IPS-18a (cell line): ENCODE results near the gene FGF12.

Experiments
- H3K27ac ChIP-seq: one replicate; pipeline ENCODE4 v1.5.1; 2013; ENCODE audit warnings: low read length
- H3K27me3 ChIP-seq: one replicate; pipeline ENCODE4 v1.6.1; 2013; ENCODE audit warnings: mild to moderate bottlenecking, low read length; ENCODE audit not compliant: control insufficient read depth, insufficient read depth
- H3K36me3 ChIP-seq: one replicate; pipeline ENCODE4 v1.6.1; 2013; ENCODE audit warnings: low read depth, low read length; ENCODE audit not compliant: control insufficient read depth
- H3K4me1 ChIP-seq: one replicate; pipeline ENCODE4 v1.6.1; 2013; ENCODE audit warnings: low read depth, low read length; ENCODE audit not compliant: control insufficient read depth
- H3K4me3 ChIP-seq: one replicate; pipeline ENCODE4 v1.5.1; 2013; ENCODE audit warnings: low read length
- H3K9ac ChIP-seq: one replicate; pipeline ENCODE4 v1.6.1; 2013; ENCODE audit warnings: mild to moderate bottlenecking, low read length, moderate library complexity
- H3K9me3 ChIP-seq: one replicate; pipeline ENCODE4 v1.6.1; 2013; ENCODE audit warnings: low read depth, low read length; ENCODE audit not compliant: control insufficient read depth

Gene FGF12

GRCh38 chr3:192207239-192207638 is 520.1 kb downstream of the FGF12 start:
- Histone ChIP-seq H3K27me3 (no peaks in the 10 kb centered on the region), H3K4me3 (no peak overlapping the region), H3K36me3 (no peaks in the 10 kb centered on the region), H3K4me1 (peaks cover 6% of the 10 kb centered on the region), H3K9me3 (no peaks in the 10 kb centered on the region), H3K9ac (no peak overlapping the region), H3K27ac (no peak overlapping the region)

- H3K9ac ChIP-seq: no peak overlapping the region
- no peaks in the 10 kb centered on the region for H3K9me3 ChIP-seq
- H3K4me1 ChIP-seq: no peaks in the 10 kb centered on the region
- no peak overlapping the region for H3K4me3 ChIP-seq
- no peaks in the 10 kb centered on the region for H3K36me3 ChIP-seq
- H3K27ac ChIP-seq: no peak overlapping the region
- H3K27me3 ChIP-seq: no peaks in the 10 kb centered on the region
Observed at GRCh38 chr3:192194085-192194484, 533.3 kb downstream of the FGF12 start.

GRCh38 chr3:192188218-192188835 is 539.0 kb downstream of the FGF12 start:
- Histone ChIP-seq H3K9ac (no peak overlapping the region), H3K27me3 (no peaks in the 10 kb centered on the region), H3K9me3 (no peaks in the 10 kb centered on the region), H3K4me1 (peaks cover 17% of the 10 kb centered on the region), H3K36me3 (no peaks in the 10 kb centered on the region), H3K4me3 (no peak overlapping the region), H3K27ac (no peak overlapping the region)

- no peaks in the 10 kb centered on the region for H3K36me3 ChIP-seq
- H3K27me3 ChIP-seq: no peaks in the 10 kb centered on the region
- no peak overlapping the region for H3K9ac ChIP-seq
- peaks cover 17% of the 10 kb centered on the region for H3K4me1 ChIP-seq
- no peak overlapping the region for H3K4me3 ChIP-seq
- H3K27ac ChIP-seq: no peak overlapping the region
- H3K9me3 ChIP-seq: no peaks in the 10 kb centered on the region
Observed at GRCh38 chr3:192187485-192188051, 539.8 kb downstream of the FGF12 start.

GRCh38 chr3:192186498-192186897 is 540.8 kb downstream of the FGF12 start:
- no peaks in the 10 kb centered on the region for H3K27me3 ChIP-seq
- H3K9ac ChIP-seq: no peak overlapping the region
- no peaks in the 10 kb centered on the region for H3K9me3 ChIP-seq
- H3K36me3 ChIP-seq: no peaks in the 10 kb centered on the region
- H3K27ac ChIP-seq: no peak overlapping the region
- no peak overlapping the region for H3K4me3 ChIP-seq
- peaks cover 17% of the 10 kb centered on the region for H3K4me1 ChIP-seq

- no peak overlapping the region for H3K27ac ChIP-seq
- H3K4me1 ChIP-seq: peaks cover 17% of the 10 kb centered on the region
- no peak overlapping the region for H3K4me3 ChIP-seq
- H3K9ac ChIP-seq: no peak overlapping the region
- no peaks in the 10 kb centered on the region for H3K36me3 ChIP-seq
- peaks cover 3% of the 10 kb centered on the region for H3K27me3 ChIP-seq
- H3K9me3 ChIP-seq: no peaks in the 10 kb centered on the region
Observed at GRCh38 chr3:192186045-192186444, 541.3 kb downstream of the FGF12 start.

GRCh38 chr3:192183109-192183508 is 544.2 kb downstream of the FGF12 start:
- no peak overlapping the region for H3K9ac ChIP-seq
- H3K9me3 ChIP-seq: no peaks in the 10 kb centered on the region
- H3K4me3 ChIP-seq: no peak overlapping the region
- H3K27me3 ChIP-seq: peaks cover 23% of the 10 kb centered on the region
- H3K36me3 ChIP-seq: no peaks in the 10 kb centered on the region
- peaks cover 17% of the 10 kb centered on the region for H3K4me1 ChIP-seq
- H3K27ac ChIP-seq: no peak overlapping the region

GRCh38 chr3:192181151-192181550 is 546.2 kb downstream of the FGF12 start:
- Histone ChIP-seq H3K9ac (no peak overlapping the region), H3K4me3 (no peak overlapping the region), H3K27me3 (peaks cover 42% of the 10 kb centered on the region), H3K9me3 (no peaks in the 10 kb centered on the region), H3K27ac (no peak overlapping the region), H3K36me3 (no peaks in the 10 kb centered on the region), H3K4me1 (peaks cover 3% of the 10 kb centered on the region)

- H3K9ac ChIP-seq: no peak overlapping the region
- no peak overlapping the region for H3K4me3 ChIP-seq
- no peak overlapping the region for H3K27ac ChIP-seq
- peaks cover 43% of the 10 kb centered on the region for H3K27me3 ChIP-seq
- no peaks in the 10 kb centered on the region for H3K36me3 ChIP-seq
- H3K4me1 ChIP-seq: no peaks in the 10 kb centered on the region
- no peaks in the 10 kb centered on the region for H3K9me3 ChIP-seq
Observed at GRCh38 chr3:192177383-192177782, 550.0 kb downstream of the FGF12 start.

GRCh38 chr3:192174283-192174682 is 553.1 kb downstream of the FGF12 start:
- H3K4me3 ChIP-seq: no peak overlapping the region
- H3K36me3 ChIP-seq: no peaks in the 10 kb centered on the region
- peaks cover 6% of the 10 kb centered on the region for H3K4me1 ChIP-seq
- no peaks in the 10 kb centered on the region for H3K9me3 ChIP-seq
- H3K27me3 ChIP-seq: peaks cover 23% of the 10 kb centered on the region
- H3K27ac ChIP-seq: no peak overlapping the region
- no peak overlapping the region for H3K9ac ChIP-seq

GRCh38 chr3:192171213-192171612 is 556.1 kb downstream of the FGF12 start:
- H3K4me1 ChIP-seq: peaks cover 13% of the 10 kb centered on the region
- no peaks in the 10 kb centered on the region for H3K36me3 ChIP-seq
- H3K9ac ChIP-seq: no peak overlapping the region
- H3K27ac ChIP-seq: no peak overlapping the region
- H3K9me3 ChIP-seq: no peaks in the 10 kb centered on the region
- no peak overlapping the region for H3K4me3 ChIP-seq
- peaks cover 2% of the 10 kb centered on the region for H3K27me3 ChIP-seq

GRCh38 chr3:192170659-192171058 is 556.7 kb downstream of the FGF12 start:
- Histone ChIP-seq H3K36me3 (no peaks in the 10 kb centered on the region), H3K27me3 (no peaks in the 10 kb centered on the region), H3K9me3 (no peaks in the 10 kb centered on the region), H3K4me1 (peaks cover 13% of the 10 kb centered on the region), H3K9ac (no peak overlapping the region), H3K4me3 (no peak overlapping the region), H3K27ac (no peak overlapping the region)
